Gastrocnemius medialis (tissue), 4 donors: ENCODE data around the gene MBTPS1. TPM values are rescaled to one million over a fixed set of nuclear protein-coding genes. Genes with fewer than 3 reads are reported as not detected.

Experiments
- ATAC-seq, 2 donors: fragments of 150-250 bp; one replicate each; pipeline ENCODE4 v1.9.1; 2016
- DNase-seq, 2 donors: peaks; one replicate each; pipeline ENCODE4 v3.0.0-alpha.2; 2019
- H3K27ac ChIP-seq, 4 donors: fragments of 200-600 bp; sonication (generic); 1 replicate in 1 of 4; 2 replicates in 3 of 4; pipeline ENCODE4 v1.5.1; 2016 to 2018; ENCODE audit warnings: mild to moderate bottlenecking in 2 of 4, moderate library complexity in 1 of 4
- H3K27me3 ChIP-seq, 3 donors: fragments of 200-600 bp; sonication (generic) in 2 of 3; 1 replicate in 1 of 3; 2 replicates in 2 of 3; pipeline versions ENCODE4 v1.5.1 to v1.6.0; 2016 to 2019; ENCODE audit warnings: mild to moderate bottlenecking in 1 of 3, moderate library complexity in 1 of 3
- H3K36me3 ChIP-seq, 2 donors: fragments of 200-600 bp; sonication (generic) in 1 of 2; one replicate each; pipeline ENCODE4 v1.5.1; 2017 to 2018
- H3K4me1 ChIP-seq, 2 donors: fragments of 200-600 bp; sonication (generic) in 1 of 2; one replicate each; pipeline ENCODE4 v1.5.1; 2016 to 2017; ENCODE audit warnings: mild to moderate bottlenecking in 2 of 2
- H3K4me3 ChIP-seq, 4 donors: fragments of 200-600 bp; sonication (generic) in 3 of 4; 1 replicate in 1 of 4; 2 replicates in 3 of 4; pipeline ENCODE4 v1.5.1; 2016 to 2019; ENCODE audit warnings: mild to moderate bottlenecking in 2 of 4
- H3K9me3 ChIP-seq, 3 donors: fragments of 200-600 bp; sonication (generic) in 2 of 3; 1 replicate in 1 of 3; 2 replicates in 2 of 3; pipeline ENCODE4 v1.5.1; 2016 to 2019
- CTCF ChIP-seq, 5 experiments: fragments of 450-650 bp in 3 of 5; fragments of 200-600 bp in 2 of 5; sonication (generic) in 2 of 5; IDR thresholded peaks in 4 of 5; conservative IDR thresholded peaks in 1 of 5; 1 replicate in 4 of 5; 2 replicates in 1 of 5; pipeline ENCODE4 v1.5.1; 2016 to 2019; ENCODE audit warnings: antibody characterized with exemption in 5 of 5, mild to moderate bottlenecking in 3 of 5, moderate library complexity in 3 of 5
- POLR2A ChIP-seq, 2 donors: fragments of 450-650 bp; IDR thresholded peaks; one replicate each; pipeline ENCODE4 v1.6.1; 2017; ENCODE audit warnings: antibody characterized with exemption in 2 of 2, mild to moderate bottlenecking in 2 of 2, moderate library complexity in 2 of 2
- in situ Hi-C, 4 donors: fragments of 200-750 bp; cut with MboI; loops; one replicate each; pipeline versions ENCODE4 v1.15.0 to v1.8.0; 2017; ENCODE audit warnings: low sequenced_read_pairs in 4 of 4
- intact Hi-C: fragments of 100-400 bp; cut with DNase I; formaldehyde crosslinking; loops from one replicate; pipeline ENCODE4 v1.15.1; 2023; ENCODE audit warnings: low total_unique reads
- total RNA-seq, 4 donors: library from RNA; depleted of rRNA; stranded (reverse); fragments of >200 nt; gene quantifications; one replicate each; pipeline versions ENCODE4 v1.1.0 to v1.2.3, GENCODE V29; 2016

Gene MBTPS1
- total RNA-seq, 4 donors from 2014 or later: 28.8 to 44.3 (median 38.5) TPM

GRCh38 chr16:84139628-84140258, 23.0 kb upstream of the MBTPS1 start:
- Histone ChIP-seq H3K27ac (peak overlapping the region; percentile 86 to 92 (median 87)), H3K4me1 (peaks cover 12 to 33% of the 10 kb centered on the region in 2 donors), H3K9me3 (no peaks in the 10 kb centered on the region), H3K36me3 (no peaks in the 10 kb centered on the region), H3K4me3 (peak overlapping the region; percentile 23 to 45 (median 42)), H3K27me3 (no peaks in the 10 kb centered on the region)
- DNase-seq (no peak), ATAC-seq (peak in 1 of 2 donors; percentile 32)
- no peak for TF ChIP-seq CTCF (IDR thresholded peaks at IDR 0.05 in 4 of 5, conservative IDR thresholded peaks at IDR 0.05 in 1 of 5)
- TF ChIP-seq POLR2A (IDR thresholded peaks at IDR 0.05): no peak
- in situ Hi-C loops (no loop called here), intact Hi-C loops (loop anchor here (5.0 kb wide), 3 partner anchors 32 to 242 kb away; partner anchors contain the start of gene MLYCD)

- no peaks in the 10 kb centered on the region for H3K27me3 ChIP-seq
- in situ Hi-C loops (no loop called here), intact Hi-C loops (loop anchor here (5.0 kb wide), 2 partner anchors 52 to 242 kb away; partner anchors contain the start of gene MLYCD)
- H3K36me3 ChIP-seq: no peaks in the 10 kb centered on the region
- peak; percentile 32 to 77 for DNase-seq
- no peaks in the 10 kb centered on the region for H3K9me3 ChIP-seq
- peak overlapping the region; percentile 23 to 45 (median 42) for H3K4me3 ChIP-seq
- H3K27ac ChIP-seq: peak overlapping the region; percentile 86 to 92 (median 87)
- TF ChIP-seq POLR2A (IDR thresholded peaks at IDR 0.05) (peak in 1 of 2 donors; percentile 28), CTCF (IDR thresholded peaks at IDR 0.05 in 4 of 5, conservative IDR thresholded peaks at IDR 0.05 in 1 of 5) (no peak)
- peak; percentile 91 to 93 for ATAC-seq
- H3K4me1 ChIP-seq: peaks cover 12 to 30% of the 10 kb centered on the region in 2 donors
These were observed 22.3 kb upstream of the MBTPS1 start for GRCh38 chr16:84138824-84139627.

GRCh38 chr16:84138500-84138823, 21.7 kb upstream of the MBTPS1 start:
- peak overlapping the region; percentile 86 to 92 (median 87) for H3K27ac ChIP-seq
- H3K9me3 ChIP-seq: no peaks in the 10 kb centered on the region

GRCh38 chr16:84137769-84138357, 21.1 kb upstream of the MBTPS1 start:
- intact Hi-C loops: loop anchor here (2.0 to 5.0 kb wide), 3 partner anchors 21 to 241 kb away; partner anchors contain the start of genes MBTPS1 and MLYCD
- H3K27ac ChIP-seq: peak overlapping the region; percentile 86 to 92 (median 87)
- H3K4me3 ChIP-seq: peak overlapping the region in 1 of 4 donors; percentile 23
- no peaks in the 10 kb centered on the region for H3K36me3 ChIP-seq
- in situ Hi-C loops: no loop called here
- H3K27me3 ChIP-seq: no peaks in the 10 kb centered on the region
- H3K4me1 ChIP-seq: peaks cover 8 to 24% of the 10 kb centered on the region in 2 donors
- TF ChIP-seq POLR2A (IDR thresholded peaks at IDR 0.05): no peak
- no peak for TF ChIP-seq CTCF (IDR thresholded peaks at IDR 0.05 in 4 of 5, conservative IDR thresholded peaks at IDR 0.05 in 1 of 5)
- no peak for DNase-seq
- ATAC-seq: no peak
- no peaks in the 10 kb centered on the region for H3K9me3 ChIP-seq

More at GRCh38 chr16:84138500-84138823, 21.7 kb upstream of the MBTPS1 start:
- Histone ChIP-seq H3K4me3 (peak overlapping the region; percentile 23 to 45 (median 42)), H3K27me3 (no peaks in the 10 kb centered on the region), H3K4me1 (peaks cover 11 to 25% of the 10 kb centered on the region in 2 donors), H3K36me3 (no peaks in the 10 kb centered on the region)
- intact Hi-C loops (loop anchor here (5.0 kb wide), 2 partner anchors 51 to 241 kb away; partner anchors contain the start of gene MLYCD), in situ Hi-C loops (no loop called here)
- DNase-seq: no peak
- no peak for TF ChIP-seq POLR2A (IDR thresholded peaks at IDR 0.05)
- no peak for TF ChIP-seq CTCF (IDR thresholded peaks at IDR 0.05 in 4 of 5, conservative IDR thresholded peaks at IDR 0.05 in 1 of 5)
- ATAC-seq: no peak
